ENCODE measurements around the gene GRIK1.

DNA sequence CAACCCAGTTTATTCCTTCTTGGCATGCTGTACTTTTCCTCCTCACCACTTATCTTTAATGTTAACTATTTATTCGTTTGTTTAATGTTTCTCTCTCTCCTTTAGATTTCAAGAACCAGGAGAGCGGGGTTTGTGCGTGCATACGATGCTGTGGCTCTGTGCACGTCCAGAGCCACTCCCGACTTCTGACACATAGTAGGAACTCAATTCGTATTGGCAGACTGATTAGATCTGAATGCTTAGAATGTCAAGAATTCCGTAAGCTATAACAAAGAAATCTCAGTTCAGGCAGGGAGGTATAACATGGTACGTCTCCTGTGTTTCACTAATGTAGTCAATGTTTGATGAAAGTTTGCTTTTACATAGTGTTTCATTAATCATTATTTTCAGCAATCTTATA, 7.3 kb upstream of the GRIK1 start:
- TF ChIP-seq, protein P1, sequence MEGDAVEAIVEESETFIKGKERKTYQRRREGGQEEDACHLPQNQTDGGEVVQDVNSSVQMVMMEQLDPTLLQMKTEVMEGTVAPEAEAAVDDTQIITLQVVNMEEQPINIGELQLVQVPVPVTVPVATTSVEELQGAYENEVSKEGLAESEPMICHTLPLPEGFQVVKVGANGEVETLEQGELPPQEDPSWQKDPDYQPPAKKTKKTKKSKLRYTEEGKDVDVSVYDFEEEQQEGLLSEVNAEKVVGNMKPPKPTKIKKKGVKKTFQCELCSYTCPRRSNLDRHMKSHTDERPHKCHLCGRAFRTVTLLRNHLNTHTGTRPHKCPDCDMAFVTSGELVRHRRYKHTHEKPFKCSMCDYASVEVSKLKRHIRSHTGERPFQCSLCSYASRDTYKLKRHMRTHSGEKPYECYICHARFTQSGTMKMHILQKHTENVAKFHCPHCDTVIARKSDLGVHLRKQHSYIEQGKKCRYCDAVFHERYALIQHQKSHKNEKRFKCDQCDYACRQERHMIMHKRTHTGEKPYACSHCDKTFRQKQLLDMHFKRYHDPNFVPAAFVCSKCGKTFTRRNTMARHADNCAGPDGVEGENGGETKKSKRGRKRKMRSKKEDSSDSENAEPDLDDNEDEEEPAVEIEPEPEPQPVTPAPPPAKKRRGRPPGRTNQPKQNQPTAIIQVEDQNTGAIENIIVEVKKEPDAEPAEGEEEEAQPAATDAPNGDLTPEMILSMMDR (IDR thresholded peaks at IDR 0.05): no peak
- TF ChIP-seq POLR2A (IDR thresholded peaks at IDR 0.05) (no peak), POLR2AphosphoS5 (IDR thresholded peaks at IDR 0.05) (no peak), EP300 (IDR thresholded peaks at IDR 0.05; ENCODE audit: low read depth) (no peak)
